GM18505 (cell line): Measurements from ENCODE around the gene PUSL1.
"Not testable (repeated sequence)": the region's sequence is repeated elsewhere in the genome, so short reads cannot be mapped to it uniquely, and the experiment has no call there.

Experiments
- ATAC-seq: cut with Tn5 transposase; IDR thresholded peaks from one replicate; pipeline ENCODE4 v1.9.1; 2021; ENCODE audit not compliant: unreplicated experiment
- POLR2A ChIP-seq: IDR thresholded peaks from 4 replicates; pipeline ENCODE4 v1.6.1; 2011; ENCODE audit warnings: borderline replicate concordance; ENCODE audit not compliant: insufficient read depth, insufficient read length; ENCODE audit errors: extremely low read depth

The PUSL1 gene

GRCh38 chr1:1312450-1313314, 4.3 kb downstream of the PUSL1 start:
- no peak for ATAC-seq
- TF ChIP-seq POLR2A = no peak

DNA sequence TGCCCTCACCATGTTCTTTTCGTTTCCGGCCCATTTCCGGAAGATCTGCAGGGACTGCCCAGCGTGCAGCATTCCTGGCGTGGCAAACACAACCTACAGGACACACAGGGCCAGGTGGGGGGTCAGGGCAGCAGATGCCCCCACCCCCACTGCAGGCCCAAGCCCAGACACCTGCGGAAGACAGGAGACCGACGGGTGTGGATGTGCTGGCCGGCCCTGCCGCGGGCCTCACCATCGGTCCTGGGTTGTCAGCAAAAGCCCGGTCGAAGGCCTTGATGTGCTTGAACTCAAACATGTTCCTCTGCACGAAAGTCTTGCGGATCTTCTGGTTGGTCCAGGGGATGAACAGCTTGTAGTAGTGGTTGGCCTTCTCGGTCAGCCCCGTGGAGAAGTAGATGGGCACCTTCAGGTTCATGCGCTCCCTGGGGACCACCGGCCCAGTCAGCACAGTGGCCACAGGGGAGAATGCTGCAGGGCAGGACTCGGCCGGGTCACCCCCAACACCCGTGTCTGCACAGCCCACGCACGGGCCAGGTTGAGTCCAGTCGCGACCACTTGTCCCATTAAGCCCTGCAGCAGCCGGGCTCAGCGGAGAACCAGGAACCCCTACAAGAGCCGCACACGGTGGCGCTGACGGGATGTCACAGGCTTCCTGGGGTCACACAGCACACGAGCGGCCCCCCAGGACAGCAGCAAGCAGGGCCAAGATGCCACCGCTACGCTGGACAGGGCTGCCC, 5.3 kb downstream of the PUSL1 start:
- no peak for TF ChIP-seq POLR2A
- no peak for ATAC-seq

DNA sequence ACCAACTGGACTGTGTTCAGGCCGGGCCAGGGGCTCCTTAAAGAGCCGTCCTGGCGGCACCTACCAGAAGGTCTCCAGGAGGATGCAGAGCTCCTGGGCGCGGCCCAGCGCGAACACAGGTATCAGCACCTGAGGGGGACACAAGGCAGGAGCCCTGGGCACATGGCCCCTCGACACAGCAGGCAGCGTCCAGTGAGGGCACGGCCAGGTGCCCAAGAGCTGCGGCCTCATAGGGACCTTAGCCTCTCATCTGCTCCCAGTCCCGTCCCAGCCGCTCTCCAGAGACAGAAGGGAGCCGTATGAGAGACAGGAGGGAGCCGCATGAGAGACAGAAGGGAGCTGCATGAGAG, 5.8 kb downstream of the PUSL1 start:
- TF ChIP-seq POLR2A = no peak
- ATAC-seq = no peak

DNA sequence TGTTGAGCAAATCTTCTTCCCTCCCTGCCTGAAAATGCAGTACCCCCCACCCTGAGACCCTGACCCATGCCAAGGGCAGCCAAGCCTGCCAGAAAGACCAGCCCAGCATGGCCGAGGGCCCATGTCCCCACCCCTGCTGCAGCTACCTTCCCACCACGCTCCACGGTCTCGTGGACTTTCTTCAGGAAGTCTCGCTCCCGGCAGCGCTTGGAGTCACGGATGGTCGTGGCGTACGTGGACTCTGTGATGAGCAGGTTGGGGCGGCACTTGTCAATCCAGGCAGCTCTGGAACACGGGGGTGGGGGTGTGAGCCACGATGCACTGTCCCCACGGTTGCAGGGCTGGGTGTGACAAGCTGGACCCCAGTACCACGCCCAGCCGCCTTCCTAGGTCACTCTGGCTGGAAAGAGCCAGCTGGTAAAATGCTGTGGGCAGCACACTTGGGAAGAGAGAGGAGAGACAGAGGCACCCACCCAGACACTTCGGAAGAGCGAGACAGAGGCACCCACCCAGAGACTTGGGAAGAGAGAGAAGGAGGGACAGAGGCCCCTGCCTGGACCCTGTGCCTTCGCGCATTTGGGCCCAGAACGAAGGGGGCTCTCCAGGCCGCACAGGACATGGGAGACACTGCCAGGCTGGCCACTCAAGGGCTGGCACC, 6.4 kb downstream of the PUSL1 start:
- no peak for TF ChIP-seq POLR2A
- ATAC-seq = no peak

GRCh38 chr1:1315435-1315954, 7.1 kb downstream of the PUSL1 start:
- no peak for ATAC-seq
- no peak for TF ChIP-seq POLR2A

DNA sequence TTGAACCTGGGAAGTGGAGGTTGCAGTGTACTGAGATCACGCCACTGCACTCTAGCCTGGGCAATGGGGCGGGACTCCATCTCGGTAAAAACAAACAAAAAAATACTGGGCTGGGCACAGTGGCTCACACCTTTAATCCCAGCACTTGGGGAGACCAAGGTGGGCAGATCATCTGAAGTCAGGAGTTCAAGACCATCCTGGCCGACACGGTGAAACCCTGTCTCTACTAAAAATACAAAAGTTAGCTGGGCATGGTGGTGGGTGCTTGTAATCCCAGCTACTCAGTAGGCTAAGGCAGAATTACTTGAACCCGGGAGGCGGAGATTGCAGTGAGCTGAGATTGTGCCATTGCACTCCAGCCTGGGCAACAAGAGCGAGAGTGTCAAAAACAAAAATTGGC, 7.8 kb downstream of the PUSL1 start:
- ATAC-seq = not testable (repeated sequence)

GRCh38 chr1:1317420-1317819, 9.0 kb downstream of the PUSL1 start:
- no peak for TF ChIP-seq POLR2A
- no peak for ATAC-seq

- no peak for ATAC-seq
- no peak for TF ChIP-seq POLR2A
These were observed 9.8 kb downstream of the PUSL1 start for GRCh38 chr1:1318131-1318652.

- TF ChIP-seq POLR2A = no peak
- ATAC-seq = no peak
These were observed 10.6 kb downstream of the PUSL1 start for GRCh38 chr1:1318777-1319645.

DNA sequence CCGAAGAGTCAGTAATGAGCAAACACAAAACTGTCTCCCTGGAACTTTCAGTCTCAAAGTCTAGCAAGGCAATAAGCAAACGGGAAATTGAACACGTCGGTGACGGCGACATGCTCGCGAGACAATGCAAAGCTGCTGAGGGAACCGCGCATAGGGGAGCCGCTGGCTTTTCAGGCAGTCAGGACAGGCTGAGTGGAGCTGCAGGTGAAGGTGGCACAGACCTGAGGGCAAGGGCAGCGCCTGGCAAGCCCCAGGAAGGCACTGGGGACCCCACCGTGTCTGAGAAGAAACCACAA, 11.2 kb downstream of the PUSL1 start:
- no peak for ATAC-seq
- no peak for TF ChIP-seq POLR2A

GRCh38 chr1:1320666-1321448, 12.5 kb downstream of the PUSL1 start:
- TF ChIP-seq POLR2A = no peak
- no peak for ATAC-seq

- ATAC-seq = no peak
- no peak for TF ChIP-seq POLR2A
These were observed 13.1 kb downstream of the PUSL1 start for GRCh38 chr1:1321477-1321876.
